ENCODE measurements around the gene SIGLEC14.

- TF ChIP-seq GATA2 (IDR thresholded peaks at IDR 0.05; ENCODE audit: low read depth, low read length) (no peak), GATA3 (IDR thresholded peaks at IDR 0.05; ENCODE audit: low read depth, low read length) (no peak)
Measured at GRCh38 chr19:51615991-51616390, 30.6 kb downstream of the SIGLEC14 start.
